Measurements from ENCODE around the gene STOM.

STOM gene

GRCh38 chr9:121353241-121354061, 16.6 kb downstream of the STOM start:
- Histone ChIP-seq H4K20me1 (ENCODE audit: insufficient read depth, low read length) (no peaks in the 10 kb centered on the region), H3K4me1 (ENCODE audit: insufficient read depth, low read length) (no peaks in the 10 kb centered on the region), H3K36me3 (ENCODE audit: insufficient read depth, low read length) (no peaks in the 10 kb centered on the region), H3K27me3 (ENCODE audit: insufficient read depth, low read length, poor library complexity) (peaks cover 16% of the 10 kb centered on the region), H2AFZ (ENCODE audit: low read depth, low read length) (no peak overlapping the region), H3K9me3 (ENCODE audit: insufficient read depth, low read length, severe bottlenecking) (no peaks in the 10 kb centered on the region), H3K4me3 (ENCODE audit: low read depth in 1 of 2, low read length in 2 of 2) (no peak overlapping the region), H3K27ac (ENCODE audit: low read length) (no peak overlapping the region), H3K4me2 (ENCODE audit: insufficient read depth, low read length) (no peak overlapping the region), H3K9ac (ENCODE audit: low read depth, low read length) (no peak overlapping the region), H3K79me2 (ENCODE audit: insufficient read depth, low read length) (no peaks in the 10 kb centered on the region)
- no peak for DNase-seq
- ATAC-seq (ENCODE audit: insufficient read depth, low read depth) = no peak
- TF ChIP-seq CTCF (IDR thresholded peaks at IDR 0.05; ENCODE audit: borderline replicate concordance, extremely low read depth, low read length, poor library complexity, severe bottlenecking) (no peak), EZH2 (IDR thresholded peaks at IDR 0.05; ENCODE audit: borderline replicate concordance, low read depth, low read length, severe bottlenecking) (no peak)

GRCh38 chr9:121350993-121351561, 19.0 kb downstream of the STOM start:
- Histone ChIP-seq H3K36me3 (ENCODE audit: insufficient read depth, low read length) (no peaks in the 10 kb centered on the region), H3K27ac (ENCODE audit: low read length) (no peak overlapping the region), H3K4me2 (ENCODE audit: insufficient read depth, low read length) (no peak overlapping the region), H4K20me1 (ENCODE audit: insufficient read depth, low read length) (no peaks in the 10 kb centered on the region), H3K9me3 (ENCODE audit: insufficient read depth, low read length, severe bottlenecking) (no peaks in the 10 kb centered on the region), H2AFZ (ENCODE audit: low read depth, low read length) (no peak overlapping the region), H3K79me2 (ENCODE audit: insufficient read depth, low read length) (no peaks in the 10 kb centered on the region), H3K4me1 (ENCODE audit: insufficient read depth, low read length) (no peaks in the 10 kb centered on the region), H3K4me3 (ENCODE audit: low read depth in 1 of 2, low read length in 2 of 2) (no peak overlapping the region), H3K27me3 (ENCODE audit: insufficient read depth, low read length, poor library complexity) (peaks cover 22% of the 10 kb centered on the region), H3K9ac (ENCODE audit: low read depth, low read length) (no peak overlapping the region)
- ATAC-seq (ENCODE audit: insufficient read depth, low read depth) (no peak), DNase-seq (no peak)
- TF ChIP-seq EZH2 (IDR thresholded peaks at IDR 0.05; ENCODE audit: borderline replicate concordance, low read depth, low read length, severe bottlenecking) (no peak), CTCF (IDR thresholded peaks at IDR 0.05; ENCODE audit: borderline replicate concordance, extremely low read depth, low read length, poor library complexity, severe bottlenecking) (no peak)

- Histone ChIP-seq H3K9me3 (ENCODE audit: insufficient read depth, low read length, severe bottlenecking) (no peaks in the 10 kb centered on the region), H3K36me3 (ENCODE audit: insufficient read depth, low read length) (no peaks in the 10 kb centered on the region), H3K27me3 (ENCODE audit: insufficient read depth, low read length, poor library complexity) (peaks cover 22% of the 10 kb centered on the region), H3K4me1 (ENCODE audit: insufficient read depth, low read length) (no peaks in the 10 kb centered on the region), H3K4me3 (ENCODE audit: low read depth in 1 of 2, low read length in 2 of 2) (no peak overlapping the region), H3K79me2 (ENCODE audit: insufficient read depth, low read length) (no peaks in the 10 kb centered on the region), H4K20me1 (ENCODE audit: insufficient read depth, low read length) (no peaks in the 10 kb centered on the region), H3K9ac (ENCODE audit: low read depth, low read length) (no peak overlapping the region), H2AFZ (ENCODE audit: low read depth, low read length) (no peak overlapping the region), H3K27ac (ENCODE audit: low read length) (no peak overlapping the region), H3K4me2 (ENCODE audit: insufficient read depth, low read length) (no peak overlapping the region)
- no peak for TF ChIP-seq CTCF (IDR thresholded peaks at IDR 0.05; ENCODE audit: borderline replicate concordance, extremely low read depth, low read length, poor library complexity, severe bottlenecking)
- no peak for TF ChIP-seq EZH2 (IDR thresholded peaks at IDR 0.05; ENCODE audit: borderline replicate concordance, low read depth, low read length, severe bottlenecking)
- DNase-seq (no peak), ATAC-seq (ENCODE audit: insufficient read depth, low read depth) (no peak)
Observed at GRCh38 chr9:121350036-121350435, 20.0 kb downstream of the STOM start.
